Suprapubic skin (tissue), 4 donors: Measurements from ENCODE around the gene CLDN6.

Source experiments
- EP300 ChIP-seq: sonication (generic); formaldehyde crosslinking; IDR thresholded peaks from one replicate; pipeline ENCODE4 v1.6.1; 2017; ENCODE audit warnings: antibody characterized with exemption
- POLR2A ChIP-seq, 2 donors: fragments of 450-650 bp; IDR thresholded peaks; one replicate each; pipeline ENCODE4 v1.6.1; 2017; ENCODE audit warnings: antibody characterized with exemption in 2 of 2, mild to moderate bottlenecking in 2 of 2, moderate library complexity in 2 of 2
- POLR2AphosphoS5 ChIP-seq, 3 donors: sonication (generic); formaldehyde crosslinking; IDR thresholded peaks; one replicate each; pipeline ENCODE4 v1.6.1; 2017; ENCODE audit warnings: antibody characterized with exemption in 3 of 3
- TF ChIP-seq, protein P1 (sequence below), 2 donors: fragments of 200-600 bp in 1 of 2; fragments of 450-650 bp in 1 of 2; sonication (generic) in 1 of 2; IDR thresholded peaks; one replicate each; pipeline ENCODE4 v1.5.1; 2016 to 2019; ENCODE audit warnings: antibody characterized with exemption in 2 of 2, mild to moderate bottlenecking in 1 of 2, moderate library complexity in 1 of 2

DNA sequence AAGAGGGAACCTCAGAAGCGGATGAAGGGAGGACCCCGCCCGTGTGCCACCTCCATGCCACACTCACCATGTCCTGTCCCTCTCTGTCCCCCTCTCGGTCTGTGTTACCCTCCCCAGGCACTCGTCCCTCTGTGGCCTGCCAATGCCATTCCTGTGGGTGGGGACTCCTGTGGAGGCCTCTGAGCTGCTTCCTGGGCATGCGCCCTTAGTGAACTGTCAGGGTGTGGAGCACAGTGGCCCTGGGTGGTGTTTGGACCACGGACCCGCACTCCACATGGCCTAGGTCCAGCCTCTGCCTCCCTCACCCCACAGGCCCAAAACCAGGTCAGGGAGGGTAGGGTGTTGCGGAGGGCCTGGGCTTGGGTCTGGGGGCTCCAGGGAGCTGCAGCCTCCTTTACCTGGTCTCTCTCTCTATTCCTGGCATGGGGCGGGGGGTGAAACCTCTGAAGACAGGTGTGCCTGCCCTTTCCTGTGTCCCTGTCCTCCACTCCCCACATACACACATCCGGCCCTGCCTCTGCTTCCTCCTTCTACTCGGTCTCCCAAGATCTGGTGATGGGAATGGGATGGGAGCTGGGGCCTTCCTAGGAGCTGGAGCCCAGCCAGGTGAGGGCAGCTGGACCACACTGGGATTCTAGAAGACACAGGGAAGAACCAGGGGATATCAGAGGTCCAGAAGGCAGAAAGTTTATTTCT is 26.3 kb downstream of the CLDN6 start:
- TF ChIP-seq, protein P1, sequence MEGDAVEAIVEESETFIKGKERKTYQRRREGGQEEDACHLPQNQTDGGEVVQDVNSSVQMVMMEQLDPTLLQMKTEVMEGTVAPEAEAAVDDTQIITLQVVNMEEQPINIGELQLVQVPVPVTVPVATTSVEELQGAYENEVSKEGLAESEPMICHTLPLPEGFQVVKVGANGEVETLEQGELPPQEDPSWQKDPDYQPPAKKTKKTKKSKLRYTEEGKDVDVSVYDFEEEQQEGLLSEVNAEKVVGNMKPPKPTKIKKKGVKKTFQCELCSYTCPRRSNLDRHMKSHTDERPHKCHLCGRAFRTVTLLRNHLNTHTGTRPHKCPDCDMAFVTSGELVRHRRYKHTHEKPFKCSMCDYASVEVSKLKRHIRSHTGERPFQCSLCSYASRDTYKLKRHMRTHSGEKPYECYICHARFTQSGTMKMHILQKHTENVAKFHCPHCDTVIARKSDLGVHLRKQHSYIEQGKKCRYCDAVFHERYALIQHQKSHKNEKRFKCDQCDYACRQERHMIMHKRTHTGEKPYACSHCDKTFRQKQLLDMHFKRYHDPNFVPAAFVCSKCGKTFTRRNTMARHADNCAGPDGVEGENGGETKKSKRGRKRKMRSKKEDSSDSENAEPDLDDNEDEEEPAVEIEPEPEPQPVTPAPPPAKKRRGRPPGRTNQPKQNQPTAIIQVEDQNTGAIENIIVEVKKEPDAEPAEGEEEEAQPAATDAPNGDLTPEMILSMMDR (IDR thresholded peaks at IDR 0.05): no peak
- TF ChIP-seq EP300: no peak
- TF ChIP-seq POLR2A (IDR thresholded peaks at IDR 0.05): no peak
- TF ChIP-seq POLR2AphosphoS5 (IDR thresholded peaks at IDR 0.05): no peak
